Measurements from ENCODE around the gene COL23A1.

GRCh38 chr5:178312880-178313282 is 277.3 kb downstream of the COL23A1 start:
- TF ChIP-seq POLR2A (IDR thresholded peaks at IDR 0.05; ENCODE audit: low read depth, low read length) (no peak), TAF1 (IDR thresholded peaks at IDR 0.05; ENCODE audit: low read depth, low read length) (no peak), POLR2AphosphoS5 (IDR thresholded peaks at IDR 0.05; ENCODE audit: low read depth, low read length) (no peak), SPI1 (IDR thresholded peaks at IDR 0.05; ENCODE audit: low read depth, low read length) (no peak)
